ENCODE data around the gene KCNIP1.
A peak's percentile ranks its signal among the peaks of the same experiment; 100 is the strongest.

Gene KCNIP1

DNA sequence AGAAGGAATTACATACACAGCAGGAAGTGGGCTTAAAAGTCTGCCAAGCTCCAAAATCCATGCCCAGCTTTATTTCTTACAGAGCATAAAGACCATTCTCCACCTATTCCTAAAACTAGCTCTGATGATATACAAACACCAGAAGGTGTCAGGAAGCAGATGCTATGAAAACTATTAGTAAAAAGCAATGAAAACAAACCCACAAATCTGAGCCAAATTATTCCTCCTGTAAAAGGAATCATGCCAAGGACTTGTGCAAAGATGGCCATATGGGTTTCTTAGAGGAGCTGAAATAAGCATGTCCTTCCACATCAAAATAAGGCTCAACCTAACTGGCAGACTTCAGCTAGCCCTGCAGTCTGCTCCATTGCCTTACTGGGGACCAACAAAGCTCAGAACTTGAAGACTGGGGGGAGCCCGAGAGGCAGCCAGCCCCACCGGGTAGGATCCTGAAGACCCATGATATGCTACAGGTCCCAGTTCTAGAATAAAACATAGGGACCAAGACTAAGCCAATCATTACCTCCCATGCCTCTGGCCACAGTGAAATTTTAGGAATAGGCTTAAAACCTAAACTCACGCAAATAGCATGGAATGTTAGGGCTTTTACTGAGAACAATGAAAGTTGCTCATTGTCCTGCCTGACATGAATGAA lies 236.9 kb downstream of the KCNIP1 start:
- ChIA-PET POLR2A (interaction anchor here (0.6 kb wide), 1 partner anchor 118 kb away, joined by 3 read pairs; no protein-coding TSS in a partner anchor), CTCF (interaction anchor here (1.3 kb wide), 1 partner anchor 28 kb away, joined by 3 read pairs; no protein-coding TSS in a partner anchor)

DNA sequence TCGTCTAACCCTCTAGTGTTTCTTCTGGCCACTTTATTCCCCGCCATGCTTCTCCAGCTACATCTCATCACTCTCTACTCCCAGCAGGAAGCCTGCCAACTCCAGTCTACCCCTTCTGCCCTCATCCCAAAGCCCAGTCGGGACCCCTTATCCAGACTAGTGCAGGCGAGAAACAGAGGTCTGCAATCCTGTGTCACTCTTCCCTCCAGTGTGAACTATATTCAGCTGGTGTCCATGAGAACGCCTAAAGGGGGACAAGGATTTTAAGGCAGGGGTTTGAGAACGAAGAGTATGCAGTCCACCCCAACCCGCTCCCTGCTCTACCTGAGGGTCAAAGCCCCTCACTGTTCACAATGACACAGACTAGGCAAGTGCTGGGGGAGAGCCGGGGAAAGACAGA lies 238.0 kb downstream of the KCNIP1 start:
- TF ChIP-seq, protein P1, sequence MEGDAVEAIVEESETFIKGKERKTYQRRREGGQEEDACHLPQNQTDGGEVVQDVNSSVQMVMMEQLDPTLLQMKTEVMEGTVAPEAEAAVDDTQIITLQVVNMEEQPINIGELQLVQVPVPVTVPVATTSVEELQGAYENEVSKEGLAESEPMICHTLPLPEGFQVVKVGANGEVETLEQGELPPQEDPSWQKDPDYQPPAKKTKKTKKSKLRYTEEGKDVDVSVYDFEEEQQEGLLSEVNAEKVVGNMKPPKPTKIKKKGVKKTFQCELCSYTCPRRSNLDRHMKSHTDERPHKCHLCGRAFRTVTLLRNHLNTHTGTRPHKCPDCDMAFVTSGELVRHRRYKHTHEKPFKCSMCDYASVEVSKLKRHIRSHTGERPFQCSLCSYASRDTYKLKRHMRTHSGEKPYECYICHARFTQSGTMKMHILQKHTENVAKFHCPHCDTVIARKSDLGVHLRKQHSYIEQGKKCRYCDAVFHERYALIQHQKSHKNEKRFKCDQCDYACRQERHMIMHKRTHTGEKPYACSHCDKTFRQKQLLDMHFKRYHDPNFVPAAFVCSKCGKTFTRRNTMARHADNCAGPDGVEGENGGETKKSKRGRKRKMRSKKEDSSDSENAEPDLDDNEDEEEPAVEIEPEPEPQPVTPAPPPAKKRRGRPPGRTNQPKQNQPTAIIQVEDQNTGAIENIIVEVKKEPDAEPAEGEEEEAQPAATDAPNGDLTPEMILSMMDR (IDR thresholded peaks at IDR 0.05; ENCODE audit: control extremely low read depth, extremely low read depth, low read depth, missing control alignments) = no peak
- ChIA-PET CTCF (interaction anchor here (1.1 kb wide), 1 partner anchor 27 kb away, joined by 3 read pairs; no protein-coding TSS in a partner anchor), POLR2A (no interaction called here)
- no peak for DNase-seq (ENCODE audit: extremely low spot score)

More for the DNA sequence above, 236.9 kb downstream of the KCNIP1 start:
- TF ChIP-seq, protein P1 (IDR thresholded peaks at IDR 0.05; ENCODE audit: control extremely low read depth, extremely low read depth, low read depth, missing control alignments) = no peak
- no peak for DNase-seq (ENCODE audit: extremely low spot score)

DNA sequence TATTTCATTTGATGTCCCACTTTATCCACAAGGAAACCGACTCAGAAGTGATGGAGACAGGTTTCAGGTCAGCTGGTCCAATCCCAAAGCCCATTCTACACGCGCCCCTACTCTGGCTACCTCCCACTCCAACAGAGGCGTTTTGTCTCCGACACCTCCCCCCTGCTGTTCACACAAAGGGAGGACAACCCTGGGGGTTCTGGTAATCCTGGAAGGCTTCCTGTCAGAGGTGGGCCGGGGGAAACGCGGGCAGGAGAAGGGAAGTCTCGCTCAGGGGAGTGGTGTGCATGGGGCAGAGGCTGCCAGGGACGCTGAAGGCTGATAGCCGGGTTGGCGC lies 240.0 kb downstream of the KCNIP1 start:
- ChIA-PET CTCF (interaction anchor here (0.9 to 4.4 kb wide), 6 partner anchors 12 to 167 kb away, joined by 3 to 30 read pairs (median 4); no protein-coding TSS in a partner anchor), POLR2A (no interaction called here)
- TF ChIP-seq, protein P1 (IDR thresholded peaks at IDR 0.05; ENCODE audit: control extremely low read depth, extremely low read depth, low read depth, missing control alignments) = no peak
- DNase-seq (ENCODE audit: extremely low spot score) = no peak

GRCh38 chr5:170745481-170746071 lies 241.8 kb downstream of the KCNIP1 start:
- POLR2A ChIA-PET = no interaction called here
- no peak for DNase-seq (ENCODE audit: extremely low spot score)
- TF ChIP-seq, protein P1 (IDR thresholded peaks at IDR 0.05; ENCODE audit: control extremely low read depth, extremely low read depth, low read depth, missing control alignments) = no peak

GRCh38 chr5:170746075-170746960 lies 242.5 kb downstream of the KCNIP1 start:
- ChIA-PET POLR2A (no interaction called here), CTCF (interaction anchor here (0.9 to 4.4 kb wide), 7 partner anchors 31 to 1161 kb away, joined by 3 to 30 read pairs (median 4); no protein-coding TSS in a partner anchor)
- peak; percentile 8 for DNase-seq (ENCODE audit: extremely low spot score)
- TF ChIP-seq, protein P1 (IDR thresholded peaks at IDR 0.05; ENCODE audit: control extremely low read depth, extremely low read depth, low read depth, missing control alignments) = no peak

More at GRCh38 chr5:170745481-170746071, 241.8 kb downstream of the KCNIP1 start:
- CTCF ChIA-PET = interaction anchor here (0.8 to 4.4 kb wide), 10 partner anchors 17 to 1162 kb away, joined by 3 to 30 read pairs (median 4); no protein-coding TSS in a partner anchor

DNA sequence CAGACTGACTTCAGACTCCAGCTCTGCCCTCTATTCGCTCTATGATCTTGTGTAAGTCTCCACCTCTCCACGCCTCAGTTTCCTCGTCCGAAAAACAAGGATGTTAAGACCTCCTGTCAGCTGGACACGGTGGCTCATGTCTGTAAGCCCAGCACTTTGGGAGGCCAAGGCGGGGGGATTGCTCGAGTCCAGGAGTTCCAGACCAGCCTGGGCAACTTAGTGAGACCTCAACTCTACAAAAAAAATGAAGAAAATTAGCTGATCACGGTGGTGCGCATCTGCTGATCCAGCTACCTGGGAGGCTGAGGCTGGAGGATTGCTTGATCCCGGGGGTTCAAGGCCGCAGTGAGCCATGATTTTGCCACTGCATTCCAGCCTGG lies 243.1 kb downstream of the KCNIP1 start:
- POLR2A ChIA-PET = no interaction called here

More for the DNA sequence above, 243.1 kb downstream of the KCNIP1 start:
- DNase-seq (ENCODE audit: extremely low spot score) = no peak
- TF ChIP-seq, protein P1 (IDR thresholded peaks at IDR 0.05; ENCODE audit: control extremely low read depth, extremely low read depth, low read depth, missing control alignments) = no peak
- CTCF ChIA-PET = interaction anchor here (0.9 to 4.4 kb wide), 3 partner anchors 44 to 576 kb away, joined by 3 to 30 read pairs (median 4); no protein-coding TSS in a partner anchor

All from GM10248 (cell line).